HCT116 (cell line): ENCODE measurements around the gene GRIN2D. TPM values are rescaled to one million over a fixed set of nuclear protein-coding genes. Genes with fewer than 3 reads are reported as not detected.
A peak's percentile ranks its signal among the peaks of the same experiment; 100 is the strongest.

ENCODE experiments used
- ATAC-seq: fragments of 200-7000 bp; cut with Tn5 transposase; 2 replicates; pipeline ENCODE4 v1.9.1; 2020; ENCODE audit warnings: mild to moderate bottlenecking, moderate library complexity
- BruUV-seq: library from RNA; stranded (reverse); fragments of 400-500 nt; replicated peaks from 2 replicates; lab custom pipeline; 2021; lab: Mats Ljungman, UMichigan
- CTCF ChIA-PET: fragments of 300-600 bp; sonication (Branson Sonifier 250); formaldehyde crosslinking; loops from one replicate; lab custom pipeline; 2021; ENCODE audit warnings: antibody characterized with exemption; lab: Charles Lee
- POLR2A ChIA-PET: fragments of 300-600, 350-600 bp; sonication (Branson Sonifier 250); formaldehyde crosslinking; loops from one replicate; lab custom pipeline; 2021; ENCODE audit warnings: antibody characterized with exemption; lab: Charles Lee
- RAD21 ChIA-PET, 2 experiments: fragments of 300-600 bp; sonication (Branson Sonifier 250); formaldehyde crosslinking; loops; one replicate each; lab custom pipeline; 2023; ENCODE audit warnings: low total read pairs in 2 of 2; ENCODE audit not compliant: uncharacterized antibody in 2 of 2, unreplicated experiment in 2 of 2, low non-redundant PET in 1 of 2; lab: Charles Lee
- DNase-seq: peaks from one replicate; pipeline ENCODE4 v3.0.0-alpha.2; 2010; ENCODE audit warnings: low read depth, low spot score
- H2AFZ ChIP-seq: fragments of 200-600 bp; shearing (Covaris generic), sonication (generic); 2 replicates; pipeline ENCODE4 v1.6.1; 2017; ENCODE audit warnings: low read depth, mixed run types, mixed read lengths, antibody characterized with exemption, low read length; ENCODE audit not compliant: poor library complexity, severe bottlenecking
- H3K27ac ChIP-seq: 2 replicates; pipeline ENCODE4 v1.5.1; 2012; ENCODE audit warnings: low read depth, low read length
- H3K27me3 ChIP-seq: fragments of 200-600 bp; sonication (generic); 2 replicates; pipeline ENCODE4 v1.6.1; 2016; ENCODE audit warnings: mixed run types, low read length, mixed read lengths; ENCODE audit not compliant: insufficient read depth
- H3K36me3 ChIP-seq, 2 experiments: fragments of 200-500 bp in 1 of 2; fragments of 200-600 bp in 1 of 2; sonication (Bioruptor generic) in 1 of 2; sonication (generic) in 1 of 2; 2 replicates each; pipeline versions ENCODE4 v1.5.1 to v1.6.1; 2014 to 2016; ENCODE audit warnings: low read length in 2 of 2, inconsistent platforms in 1 of 2, mixed read lengths in 1 of 2, mixed run types in 1 of 2; ENCODE audit not compliant: insufficient read depth in 2 of 2, control insufficient read depth in 1 of 2
- H3K4me1 ChIP-seq, 2 experiments: fragments of 200-600 bp in 1 of 2; sonication (generic) in 1 of 2; 2 replicates each; pipeline versions ENCODE4 v1.5.1 to v1.6.1; 2012 to 2017; ENCODE audit warnings: low read length in 2 of 2, inconsistent platforms in 1 of 2, mild to moderate bottlenecking in 1 of 2, mixed read lengths in 1 of 2, mixed run types in 1 of 2, moderate library complexity in 1 of 2; ENCODE audit not compliant: insufficient read depth in 2 of 2, control insufficient read depth in 1 of 2
- H3K4me2 ChIP-seq: fragments of 200-600 bp; sonication (generic); 2 replicates; pipeline ENCODE4 v1.6.1; 2017; ENCODE audit warnings: mixed run types, low read length, mixed read lengths
- H3K4me3 ChIP-seq, 2 experiments: fragments of 200-600 bp in 1 of 2; sonication (generic) in 1 of 2; replicated peaks in 1 of 2; 2 replicates each; pipeline ENCODE4 v1.5.1; 2011 to 2016; ENCODE audit warnings: low read length in 2 of 2, control low read depth in 1 of 2, low read depth in 1 of 2, mild to moderate bottlenecking in 1 of 2, mixed read lengths in 1 of 2, mixed run types in 1 of 2
- H3K79me2 ChIP-seq: fragments of 200-600 bp; sonication (generic); 2 replicates; pipeline ENCODE4 v1.6.1; 2017; ENCODE audit warnings: mild to moderate bottlenecking, mixed run types, low read length, moderate library complexity, mixed read lengths; ENCODE audit not compliant: insufficient read depth
- H3K9ac ChIP-seq: fragments of 200-600 bp; sonication (generic); 2 replicates; pipeline ENCODE4 v1.6.1; 2016; ENCODE audit warnings: low read length, mixed read lengths
- H3K9me2 ChIP-seq: fragments of 200-600 bp; sonication (generic), shearing (Covaris generic); 2 replicates; pipeline ENCODE4 v1.6.1; 2017; ENCODE audit warnings: mixed run types, mild to moderate bottlenecking, moderate library complexity; ENCODE audit not compliant: insufficient read depth
- H3K9me3 ChIP-seq, 2 experiments: fragments of 200-500 bp in 1 of 2; fragments of 200-600 bp in 1 of 2; sonication (Bioruptor generic) in 1 of 2; sonication (generic) in 1 of 2; 2 replicates each; pipeline ENCODE4 v1.6.1; 2014 to 2017; ENCODE audit warnings: low read length in 2 of 2, mixed read lengths in 2 of 2, inconsistent platforms in 1 of 2, low read depth in 1 of 2, mild to moderate bottlenecking in 1 of 2, mixed run types in 1 of 2, moderate library complexity in 1 of 2; ENCODE audit not compliant: control insufficient read depth in 1 of 2, insufficient read depth in 1 of 2
- H4K20me1 ChIP-seq: fragments of 200-600 bp; sonication (generic), shearing (Covaris generic); 2 replicates; pipeline ENCODE4 v1.6.1; 2017; ENCODE audit warnings: mixed run types, mild to moderate bottlenecking, moderate library complexity; ENCODE audit not compliant: insufficient read depth
- ATF3 ChIP-seq: IDR thresholded peaks from 2 replicates; pipeline ENCODE4 v1.6.1; 2012
- CBX3 ChIP-seq: IDR thresholded peaks from 2 replicates; pipeline ENCODE4 v1.6.1; 2012; ENCODE audit warnings: low read depth
- CEBPB ChIP-seq: IDR thresholded peaks from 2 replicates; pipeline ENCODE4 v1.6.1; 2012; ENCODE audit warnings: low read depth
- EGR1 ChIP-seq: IDR thresholded peaks from 2 replicates; pipeline ENCODE4 v1.6.1; 2012; ENCODE audit warnings: low read depth
- EZH2 ChIP-seq: fragments of 200-600 bp; sonication (generic); IDR thresholded peaks from 2 replicates; pipeline ENCODE4 v1.6.1; 2017; ENCODE audit warnings: antibody characterized with exemption, mixed run types
- EZH2phosphoT487 ChIP-seq: fragments of 200-600 bp; IDR thresholded peaks from 2 replicates; pipeline ENCODE4 v1.6.1; 2018; ENCODE audit warnings: antibody characterized with exemption, borderline replicate concordance
- FOSL1 ChIP-seq: IDR thresholded peaks from 2 replicates; pipeline ENCODE4 v1.6.1; 2012; ENCODE audit warnings: low read depth
- JUND ChIP-seq: IDR thresholded peaks from 2 replicates; pipeline ENCODE4 v1.6.1; 2012
- MAX ChIP-seq: IDR thresholded peaks from 2 replicates; pipeline ENCODE4 v1.6.1; 2012
- POLR2A ChIP-seq: IDR thresholded peaks from 2 replicates; pipeline ENCODE4 v1.7.0; 2011; ENCODE audit warnings: borderline replicate concordance; ENCODE audit not compliant: insufficient read depth, insufficient read length; ENCODE audit errors: extremely low read depth
- POLR2AphosphoS5 ChIP-seq: IDR thresholded peaks from 2 replicates; pipeline ENCODE4 v1.6.1; 2011; ENCODE audit warnings: mild to moderate bottlenecking, low read depth, low read length, moderate library complexity
- SIN3A ChIP-seq: IDR thresholded peaks from 2 replicates; pipeline ENCODE4 v1.6.1; 2012; ENCODE audit warnings: low read depth
- SP1 ChIP-seq: IDR thresholded peaks from 2 replicates; pipeline ENCODE4 v1.6.1; 2012; ENCODE audit warnings: low read depth
- SRF ChIP-seq: IDR thresholded peaks from 2 replicates; pipeline ENCODE4 v1.6.1; 2012; ENCODE audit warnings: low read depth
- TCF7L2 ChIP-seq: IDR thresholded peaks from 2 replicates; pipeline ENCODE4 v1.7.0; 2011; ENCODE audit warnings: borderline replicate concordance, inconsistent platforms; ENCODE audit not compliant: insufficient read depth, insufficient read length; ENCODE audit errors: extremely low read depth
- YY1 ChIP-seq: IDR thresholded peaks from 2 replicates; pipeline ENCODE4 v1.6.1; 2011; ENCODE audit warnings: low read length, low read depth, moderate library complexity, mild to moderate bottlenecking; ENCODE audit not compliant: insufficient replicate concordance; ENCODE audit errors: extremely low read depth
- ZFX ChIP-seq: fragments of 450-650 bp; IDR thresholded peaks from 2 replicates; pipeline ENCODE4 v1.6.1; 2017
- ZNF274 ChIP-seq: fragments of 200-500 bp; sonication (Bioruptor generic); IDR thresholded peaks from 2 replicates; pipeline ENCODE4 v1.6.1; 2014; ENCODE audit warnings: mild to moderate bottlenecking, low read depth, low read length, inconsistent platforms
- intact Hi-C: fragments of 100-400 bp; cut with micrococcal nuclease; formaldehyde crosslinking; loops from 2 replicates; pipeline ENCODE4 v1.10.0; 2022
- total RNA-seq: library from RNA; stranded (reverse); gene quantifications from one replicate; pipeline ENCODE4 v1.2.1, GENCODE V29; 2021; ENCODE audit not compliant: unreplicated experiment
- TF ChIP-seq, protein P1 (sequence below): IDR thresholded peaks from 2 replicates; pipeline ENCODE4 v1.6.1; 2011; ENCODE audit warnings: mild to moderate bottlenecking, low read length, moderate library complexity; ENCODE audit not compliant: insufficient replicate concordance; ENCODE audit errors: extremely low read depth
- TF ChIP-seq, protein P2 (sequence below), 3 experiments: fragments of 200-600 bp in 1 of 3; sonication (generic) in 1 of 3; IDR thresholded peaks in 2 of 3; conservative IDR thresholded peaks in 1 of 3; 2 replicates each; pipeline ENCODE4 v1.5.1; 2012 to 2017; ENCODE audit warnings: low read depth in 2 of 3, low read length in 2 of 3, antibody characterized with exemption in 1 of 3, borderline replicate concordance in 1 of 3, control low read depth in 1 of 3, mild to moderate bottlenecking in 1 of 3, mixed read lengths in 1 of 3, mixed run types in 1 of 3, moderate library complexity in 1 of 3; ENCODE audit not compliant: insufficient read depth in 1 of 3

GRIN2D gene
- total RNA-seq, 1 experiment from 2014 or later: 26.2 TPM

- intact Hi-C loops: loop anchor here (5.0 kb wide), 1 partner anchor 34 kb away; no protein-coding TSS in a partner anchor
- POLR2A ChIA-PET: interaction anchor here (0.8 to 2.4 kb wide), 6 partner anchors 9 to 1090 kb away, joined by 3 to 30 read pairs (median 6); partner anchors contain the start of genes ALDH16A1, EMP3, RPL18 and SPHK2
- no peaks in the 10 kb centered on the region for H3K27me3 ChIP-seq
- peaks cover 5 to 24% of the 10 kb centered on the region in 2 experiments for H3K4me1 ChIP-seq
- TF ChIP-seq SP1 (no peak), SRF (no peak), FOSL1 (no peak), YY1 (peak; percentile 51), EGR1 (no peak), MAX (no peak), ATF3 (no peak), JUND (no peak), EZH2phosphoT487 (no peak), CEBPB (no peak), TCF7L2 (no peak), ZFX (peak; percentile 73; the same call in 1 of the 2 replicates), EZH2 (no peak), ZNF274 (no peak), CBX3 (no peak), POLR2A (no peak), POLR2AphosphoS5 (peak; percentile 71), SIN3A (no peak)
- TF ChIP-seq, protein P1, sequence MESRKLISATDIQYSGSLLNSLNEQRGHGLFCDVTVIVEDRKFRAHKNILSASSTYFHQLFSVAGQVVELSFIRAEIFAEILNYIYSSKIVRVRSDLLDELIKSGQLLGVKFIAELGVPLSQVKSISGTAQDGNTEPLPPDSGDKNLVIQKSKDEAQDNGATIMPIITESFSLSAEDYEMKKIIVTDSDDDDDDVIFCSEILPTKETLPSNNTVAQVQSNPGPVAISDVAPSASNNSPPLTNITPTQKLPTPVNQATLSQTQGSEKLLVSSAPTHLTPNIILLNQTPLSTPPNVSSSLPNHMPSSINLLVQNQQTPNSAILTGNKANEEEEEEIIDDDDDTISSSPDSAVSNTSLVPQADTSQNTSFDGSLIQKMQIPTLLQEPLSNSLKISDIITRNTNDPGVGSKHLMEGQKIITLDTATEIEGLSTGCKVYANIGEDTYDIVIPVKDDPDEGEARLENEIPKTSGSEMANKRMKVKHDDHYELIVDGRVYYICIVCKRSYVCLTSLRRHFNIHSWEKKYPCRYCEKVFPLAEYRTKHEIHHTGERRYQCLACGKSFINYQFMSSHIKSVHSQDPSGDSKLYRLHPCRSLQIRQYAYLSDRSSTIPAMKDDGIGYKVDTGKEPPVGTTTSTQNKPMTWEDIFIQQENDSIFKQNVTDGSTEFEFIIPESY: peak; percentile 34
- TF ChIP-seq, protein P2, sequence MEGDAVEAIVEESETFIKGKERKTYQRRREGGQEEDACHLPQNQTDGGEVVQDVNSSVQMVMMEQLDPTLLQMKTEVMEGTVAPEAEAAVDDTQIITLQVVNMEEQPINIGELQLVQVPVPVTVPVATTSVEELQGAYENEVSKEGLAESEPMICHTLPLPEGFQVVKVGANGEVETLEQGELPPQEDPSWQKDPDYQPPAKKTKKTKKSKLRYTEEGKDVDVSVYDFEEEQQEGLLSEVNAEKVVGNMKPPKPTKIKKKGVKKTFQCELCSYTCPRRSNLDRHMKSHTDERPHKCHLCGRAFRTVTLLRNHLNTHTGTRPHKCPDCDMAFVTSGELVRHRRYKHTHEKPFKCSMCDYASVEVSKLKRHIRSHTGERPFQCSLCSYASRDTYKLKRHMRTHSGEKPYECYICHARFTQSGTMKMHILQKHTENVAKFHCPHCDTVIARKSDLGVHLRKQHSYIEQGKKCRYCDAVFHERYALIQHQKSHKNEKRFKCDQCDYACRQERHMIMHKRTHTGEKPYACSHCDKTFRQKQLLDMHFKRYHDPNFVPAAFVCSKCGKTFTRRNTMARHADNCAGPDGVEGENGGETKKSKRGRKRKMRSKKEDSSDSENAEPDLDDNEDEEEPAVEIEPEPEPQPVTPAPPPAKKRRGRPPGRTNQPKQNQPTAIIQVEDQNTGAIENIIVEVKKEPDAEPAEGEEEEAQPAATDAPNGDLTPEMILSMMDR (IDR thresholded peaks at IDR 0.05 in 2 of 3, conservative IDR thresholded peaks at IDR 0.05 in 1 of 3; ENCODE audit: borderline replicate concordance in 1 of 3, insufficient read depth in 1 of 3, low read depth in 2 of 3, low read length in 2 of 3): no peak
- peak overlapping the region; percentile 62 to 69 for H3K4me3 ChIP-seq
- peak overlapping the region; percentile 83 for H3K9ac ChIP-seq
- H3K4me2 ChIP-seq: peak overlapping the region; percentile 92
- no peaks in the 10 kb centered on the region for H3K9me2 ChIP-seq
- no peak overlapping the region for H2AFZ ChIP-seq
- no peaks in the 10 kb centered on the region for H4K20me1 ChIP-seq
- no TSS peak for BruUV-seq
- H3K36me3 ChIP-seq: no peaks in the 10 kb centered on the region
- DNase-seq (peak; percentile 92), ATAC-seq (peak; percentile 87)
- H3K79me2 ChIP-seq: no peaks in the 10 kb centered on the region
- RAD21 ChIA-PET: interaction anchor here (0.5 to 1.1 kb wide), 4 partner anchors 29 to 130 kb away, joined by 3 to 8 read pairs (median 3); no protein-coding TSS in a partner anchor
- CTCF ChIA-PET: interaction anchor here (0.8 to 2.5 kb wide), 8 partner anchors 9 to 226 kb away, joined by 3 to 24 read pairs (median 8); partner anchors contain the start of genes GRIN2D and KDELR1
- H3K27ac ChIP-seq: peak overlapping the region; percentile 86
- H3K9me3 ChIP-seq: no peaks in the 10 kb centered on the region
Measured at GRCh38 chr19:48362716-48363499, 30.6 kb upstream of the GRIN2D start.
